Adipocyte (in vitro differentiated cells): ENCODE results near the gene PLD2.

ENCODE experiments used
- DNase-seq: peaks from one replicate; pipeline ENCODE4 v3.0.0-alpha.2; 2015; ENCODE audit warnings: low read depth
- H3K27me3 ChIP-seq: replicated peaks from 2 replicates; pipeline ENCODE4 v1.7.0; 2013; ENCODE audit warnings: mild to moderate bottlenecking, low read length, moderate library complexity; ENCODE audit not compliant: control insufficient read depth, insufficient read depth
- H3K36me3 ChIP-seq: 2 replicates; pipeline ENCODE4 v1.7.0; 2013; ENCODE audit warnings: low read length, mild to moderate bottlenecking, moderate library complexity; ENCODE audit not compliant: control insufficient read depth, insufficient read depth, severe bottlenecking
- H3K4me1 ChIP-seq: 2 replicates; pipeline ENCODE4 v1.7.0; 2013; ENCODE audit warnings: mild to moderate bottlenecking, low read length, moderate library complexity; ENCODE audit not compliant: control insufficient read depth, insufficient read depth
- H3K4me3 ChIP-seq: 2 replicates; pipeline ENCODE4 v1.7.0; 2013; ENCODE audit warnings: mild to moderate bottlenecking, low read length, moderate library complexity
- H3K9ac ChIP-seq: 2 replicates; pipeline ENCODE4 v1.7.0; 2013; ENCODE audit warnings: mild to moderate bottlenecking, low read length, moderate library complexity
- H3K9me3 ChIP-seq: 2 replicates; pipeline ENCODE4 v1.7.0; 2013; ENCODE audit warnings: mild to moderate bottlenecking, low read length, moderate library complexity; ENCODE audit not compliant: control insufficient read depth

PLD2 gene

GRCh38 chr17:4806777-4807604 lies at the start of gene PLD2:
Gene PLD2, plus strand, starts transcription at chr17:4807152. Its CDS starts 621 bp downstream, at chr17:4807773.
- Histone ChIP-seq H3K36me3 (peaks cover 12% of the 10 kb centered on the region), H3K4me1 (peaks cover 11% of the 10 kb centered on the region), H3K27me3 (no peaks in the 10 kb centered on the region), H3K4me3 (peak within 1 kb of the TSS; percentile 81), H3K9ac (peak within 1 kb of the TSS; percentile 88), H3K9me3 (no peaks in the 10 kb centered on the region)
- DNase-seq, result peak; percentile 94

GRCh38 chr17:4759776-4760236 lies 47.1 kb upstream of the PLD2 start:
- H3K4me3 ChIP-seq, result no peak overlapping the region
- peaks cover 45% of the 10 kb centered on the region for H3K27me3 ChIP-seq
- no peak overlapping the region for H3K9ac ChIP-seq
- no peaks in the 10 kb centered on the region for H3K9me3 ChIP-seq
- DNase-seq, result no peak
- no peaks in the 10 kb centered on the region for H3K36me3 ChIP-seq
- no peaks in the 10 kb centered on the region for H3K4me1 ChIP-seq

GRCh38 chr17:4764595-4764994 lies 42.4 kb upstream of the PLD2 start:
- peaks cover 25% of the 10 kb centered on the region for H3K27me3 ChIP-seq
- no peak overlapping the region for H3K9ac ChIP-seq
- no peak overlapping the region for H3K4me3 ChIP-seq
- DNase-seq, result no peak
- no peaks in the 10 kb centered on the region for H3K4me1 ChIP-seq
- H3K9me3 ChIP-seq, result no peaks in the 10 kb centered on the region
- H3K36me3 ChIP-seq, result no peaks in the 10 kb centered on the region

- Histone ChIP-seq H3K9me3 (no peaks in the 10 kb centered on the region), H3K9ac (no peak overlapping the region), H3K27me3 (peaks cover 14% of the 10 kb centered on the region), H3K36me3 (no peaks in the 10 kb centered on the region), H3K4me1 (no peaks in the 10 kb centered on the region), H3K4me3 (no peak overlapping the region)
- peak; percentile 45 for DNase-seq
Measured at GRCh38 chr17:4766201-4766600, 40.8 kb upstream of the PLD2 start.

- Histone ChIP-seq H3K27me3 (peaks cover 17% of the 10 kb centered on the region), H3K4me3 (no peak overlapping the region), H3K36me3 (no peaks in the 10 kb centered on the region), H3K9me3 (no peaks in the 10 kb centered on the region), H3K9ac (no peak overlapping the region), H3K4me1 (no peaks in the 10 kb centered on the region)
- DNase-seq, result no peak
Measured at GRCh38 chr17:4766723-4767122, 40.2 kb upstream of the PLD2 start.

- Histone ChIP-seq H3K4me1 (no peaks in the 10 kb centered on the region), H3K9me3 (no peaks in the 10 kb centered on the region), H3K27me3 (peaks cover 25% of the 10 kb centered on the region), H3K4me3 (no peak overlapping the region), H3K36me3 (no peaks in the 10 kb centered on the region), H3K9ac (no peak overlapping the region)
- DNase-seq, result no peak
Measured at GRCh38 chr17:4768298-4768697, 38.7 kb upstream of the PLD2 start.

GRCh38 chr17:4769628-4770027 lies 37.3 kb upstream of the PLD2 start:
- no peak overlapping the region for H3K9ac ChIP-seq
- H3K36me3 ChIP-seq, result no peaks in the 10 kb centered on the region
- no peaks in the 10 kb centered on the region for H3K9me3 ChIP-seq
- H3K4me3 ChIP-seq, result no peak overlapping the region
- DNase-seq, result peak; percentile 15
- no peaks in the 10 kb centered on the region for H3K4me1 ChIP-seq
- peaks cover 27% of the 10 kb centered on the region for H3K27me3 ChIP-seq

GRCh38 chr17:4771519-4772234 lies 35.3 kb upstream of the PLD2 start, which contains the start of gene TM4SF5:
Gene TM4SF5, plus strand, starts transcription at chr17:4771886. Its CDS starts 37 bp downstream, at chr17:4771923.
- no peak within 1 kb of the TSS for H3K4me3 ChIP-seq
- no peaks in the 10 kb centered on the region for H3K4me1 ChIP-seq
- H3K9me3 ChIP-seq, result no peaks in the 10 kb centered on the region
- no peaks in the 10 kb centered on the region for H3K36me3 ChIP-seq
- H3K27me3 ChIP-seq, result peaks cover 28% of the 10 kb centered on the region
- H3K9ac ChIP-seq, result no peak within 1 kb of the TSS
- no peak for DNase-seq

GRCh38 chr17:4772235-4772613 lies 34.7 kb upstream of the PLD2 start:
- Histone ChIP-seq H3K9ac (no peak overlapping the region), H3K4me1 (no peaks in the 10 kb centered on the region), H3K9me3 (no peaks in the 10 kb centered on the region), H3K4me3 (no peak overlapping the region), H3K27me3 (peaks cover 31% of the 10 kb centered on the region), H3K36me3 (no peaks in the 10 kb centered on the region)
- DNase-seq, result no peak

GRCh38 chr17:4777969-4778760 lies 28.8 kb upstream of the PLD2 start:
- DNase-seq, result no peak
- Histone ChIP-seq H3K4me3 (no peak overlapping the region), H3K27me3 (peaks cover 46% of the 10 kb centered on the region), H3K4me1 (no peaks in the 10 kb centered on the region), H3K36me3 (no peaks in the 10 kb centered on the region), H3K9ac (no peak overlapping the region), H3K9me3 (no peaks in the 10 kb centered on the region)
